Nephron (organoid): ENCODE results near the gene PEAK1.
A peak's percentile ranks its signal among the peaks of the same experiment; 100 is the strongest.

ENCODE experiments used
- H3K27ac Mint-ChIP-seq, 3 experiments: 2 replicates each; pipeline ENCODE4 v1.8.0; 2020; ENCODE audit warnings: mixed read lengths in 3 of 3, mild to moderate bottlenecking in 2 of 3, moderate library complexity in 1 of 3
- H3K27me3 Mint-ChIP-seq: 2 replicates; pipeline ENCODE4 v1.8.0; 2021; ENCODE audit warnings: low read depth, mild to moderate bottlenecking, moderate library complexity, mixed read lengths
- H3K36me3 Mint-ChIP-seq: 2 replicates; pipeline ENCODE4 v1.8.0; 2020; ENCODE audit warnings: low read depth, mixed read lengths
- H3K4me1 Mint-ChIP-seq: 2 replicates; pipeline ENCODE4 v1.8.0; 2020; ENCODE audit warnings: mixed read lengths
- H3K4me3 Mint-ChIP-seq, 3 experiments: 2 replicates each; pipeline ENCODE4 v1.8.0; 2020; ENCODE audit warnings: mild to moderate bottlenecking in 3 of 3, mixed read lengths in 3 of 3, moderate library complexity in 2 of 3
- H3K9me3 Mint-ChIP-seq: 2 replicates; pipeline ENCODE4 v1.8.0; 2020; ENCODE audit warnings: mixed read lengths
- TF ChIP-seq, protein P1 (sequence below), 3 experiments: fragments of 200-600 bp; sonication (generic); IDR thresholded peaks; one replicate each; pipeline ENCODE4 v1.5.0; 2021; ENCODE audit warnings: antibody characterized with exemption in 3 of 3; ENCODE audit not compliant: unreplicated experiment in 3 of 3

The PEAK1 gene

DNA sequence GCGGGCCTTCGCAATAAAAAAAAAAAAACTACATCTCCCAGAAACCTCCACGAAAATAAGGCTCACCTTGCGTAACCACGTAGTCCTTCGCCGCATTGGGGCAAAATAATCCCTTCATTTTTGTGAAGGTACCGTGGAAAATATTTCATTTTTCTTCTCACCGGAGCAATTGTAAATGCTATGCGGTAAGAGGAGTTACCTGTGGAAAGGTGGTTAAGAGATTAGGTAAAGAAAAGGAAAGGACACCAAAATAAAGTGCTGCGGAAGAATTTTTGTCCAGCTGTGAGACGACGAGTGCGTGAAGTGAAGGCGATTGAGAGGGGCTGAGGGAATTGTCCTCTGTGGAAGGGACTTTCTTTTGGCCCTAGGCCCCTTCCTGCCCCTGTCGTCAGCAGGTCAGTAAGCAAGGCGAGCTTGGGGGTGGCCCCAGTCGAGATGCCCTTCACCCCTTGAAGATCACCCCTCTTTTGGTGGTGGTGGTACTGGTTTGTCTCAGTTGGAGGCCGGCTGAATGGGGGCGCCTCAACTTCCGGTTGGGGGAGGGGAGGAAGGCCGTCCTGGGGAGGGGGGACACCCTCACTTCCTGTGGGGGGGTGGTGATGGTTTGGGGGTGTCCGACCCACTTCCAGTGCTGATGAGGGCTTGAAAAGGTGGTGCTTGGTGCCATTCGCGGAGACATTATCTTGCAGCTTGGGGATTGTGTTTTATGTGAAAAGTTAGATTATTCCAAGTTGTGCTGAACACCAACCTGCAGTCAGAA lies 886 bp upstream of the PEAK1 start, which contains the start of gene HMG20A:
TSS of gene HMG20A (plus strand) at position 279 of the 760 bp plus-strand sequence. CDS start 37,520 bp downstream, outside the sequence.
- H3K4me1 Mint-ChIP-seq = peaks cover 50% of the 10 kb centered on the region
- peak within 1 kb of the TSS; percentile 97 to 100 (median 100) for H3K27ac Mint-ChIP-seq
- TF ChIP-seq, protein P1, sequence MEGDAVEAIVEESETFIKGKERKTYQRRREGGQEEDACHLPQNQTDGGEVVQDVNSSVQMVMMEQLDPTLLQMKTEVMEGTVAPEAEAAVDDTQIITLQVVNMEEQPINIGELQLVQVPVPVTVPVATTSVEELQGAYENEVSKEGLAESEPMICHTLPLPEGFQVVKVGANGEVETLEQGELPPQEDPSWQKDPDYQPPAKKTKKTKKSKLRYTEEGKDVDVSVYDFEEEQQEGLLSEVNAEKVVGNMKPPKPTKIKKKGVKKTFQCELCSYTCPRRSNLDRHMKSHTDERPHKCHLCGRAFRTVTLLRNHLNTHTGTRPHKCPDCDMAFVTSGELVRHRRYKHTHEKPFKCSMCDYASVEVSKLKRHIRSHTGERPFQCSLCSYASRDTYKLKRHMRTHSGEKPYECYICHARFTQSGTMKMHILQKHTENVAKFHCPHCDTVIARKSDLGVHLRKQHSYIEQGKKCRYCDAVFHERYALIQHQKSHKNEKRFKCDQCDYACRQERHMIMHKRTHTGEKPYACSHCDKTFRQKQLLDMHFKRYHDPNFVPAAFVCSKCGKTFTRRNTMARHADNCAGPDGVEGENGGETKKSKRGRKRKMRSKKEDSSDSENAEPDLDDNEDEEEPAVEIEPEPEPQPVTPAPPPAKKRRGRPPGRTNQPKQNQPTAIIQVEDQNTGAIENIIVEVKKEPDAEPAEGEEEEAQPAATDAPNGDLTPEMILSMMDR (IDR thresholded peaks at IDR 0.05; ENCODE audit: unreplicated experiment in 3 of 3) = no peak
- H3K9me3 Mint-ChIP-seq = no peaks in the 10 kb centered on the region
- H3K4me3 Mint-ChIP-seq = peak within 1 kb of the TSS; percentile 98 to 99 (median 98)
- no peaks in the 10 kb centered on the region for H3K27me3 Mint-ChIP-seq
- H3K36me3 Mint-ChIP-seq = no peaks in the 10 kb centered on the region

DNA sequence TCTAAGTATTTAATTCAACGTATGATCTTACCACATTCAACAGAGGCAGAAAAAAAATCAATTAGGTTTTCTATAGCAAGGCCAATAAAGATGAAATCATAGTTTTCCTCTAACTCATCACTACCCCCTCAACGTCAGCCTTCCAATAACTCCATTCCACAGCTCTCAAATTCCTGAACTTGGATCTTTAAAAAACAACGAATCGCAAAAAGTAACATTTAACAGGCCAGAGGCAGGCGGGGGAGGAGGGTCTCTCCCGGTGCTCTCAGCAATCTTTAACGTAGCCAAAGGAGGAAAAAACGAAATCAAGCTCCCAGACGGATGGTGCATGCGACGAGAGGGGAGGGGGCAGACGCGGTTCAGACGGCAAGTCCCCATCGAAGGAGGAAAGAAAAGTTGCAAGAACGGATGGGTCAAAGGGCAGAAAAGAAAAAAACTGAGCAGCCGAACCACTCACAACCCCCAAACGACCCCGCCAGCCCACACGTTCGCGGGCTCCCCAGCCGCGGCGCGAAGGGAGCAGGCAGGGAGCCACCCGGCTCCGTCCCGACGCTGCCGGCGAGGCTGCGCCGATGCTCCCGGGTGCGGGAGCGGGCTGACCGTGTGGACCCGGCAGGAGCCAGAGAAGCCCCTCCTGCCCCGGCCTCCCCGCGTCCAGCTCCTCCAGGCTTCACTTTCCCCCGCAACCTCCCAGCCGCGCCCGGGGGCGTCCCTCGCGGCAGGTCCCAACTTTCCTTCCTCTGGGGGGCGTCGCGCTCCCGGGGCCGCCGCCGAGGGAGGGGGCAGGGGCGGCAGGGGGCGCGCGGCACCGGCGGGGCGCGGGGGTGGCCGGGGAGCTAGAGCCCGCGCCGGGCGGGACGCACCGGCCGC lies 703 bp downstream of the PEAK1 start:
- Mint-ChIP-seq H3K27me3 (no peaks in the 10 kb centered on the region), H3K27ac (peak overlapping the region; percentile 95 to 98 (median 98)), H3K4me1 (peaks cover 39% of the 10 kb centered on the region), H3K4me3 (peak overlapping the region; percentile 96 to 99 (median 99)), H3K36me3 (no peaks in the 10 kb centered on the region), H3K9me3 (no peaks in the 10 kb centered on the region)
- TF ChIP-seq, protein P1 (IDR thresholded peaks at IDR 0.05; ENCODE audit: unreplicated experiment in 3 of 3) = peak in 1 of 3 experiments; percentile 31

DNA sequence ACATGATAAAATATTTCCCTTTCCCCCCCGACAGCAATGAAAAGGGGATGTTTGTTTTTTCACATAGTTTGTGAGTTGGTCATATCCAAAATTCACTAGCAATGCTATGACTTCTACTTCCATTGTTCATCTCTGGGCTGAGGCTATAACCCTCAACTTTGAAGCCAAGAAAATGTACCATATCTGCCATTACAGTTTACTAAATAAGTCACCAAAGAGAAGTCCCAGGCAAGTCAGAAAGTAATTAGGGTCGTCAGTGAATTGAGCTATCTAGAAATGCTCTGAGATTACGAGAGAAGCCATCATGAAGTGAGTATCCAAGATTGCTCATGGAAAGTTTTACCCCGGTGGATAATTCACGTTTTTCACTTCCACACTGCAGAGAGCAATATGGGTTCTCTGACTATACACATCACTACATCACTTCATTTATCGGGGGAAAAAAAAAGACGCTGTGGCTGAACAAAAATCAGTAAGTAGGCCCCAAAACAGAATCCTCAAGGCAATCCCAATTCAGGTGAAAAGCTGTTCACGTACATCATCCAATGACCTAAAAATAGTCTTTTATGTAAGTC lies 1.4 kb downstream of the PEAK1 start:
- H3K27ac Mint-ChIP-seq = peak overlapping the region; percentile 95 to 98 (median 98)
- no peaks in the 10 kb centered on the region for H3K9me3 Mint-ChIP-seq
- peak overlapping the region; percentile 96 to 99 (median 99) for H3K4me3 Mint-ChIP-seq
- no peaks in the 10 kb centered on the region for H3K36me3 Mint-ChIP-seq
- peaks cover 33% of the 10 kb centered on the region for H3K4me1 Mint-ChIP-seq
- no peaks in the 10 kb centered on the region for H3K27me3 Mint-ChIP-seq
- TF ChIP-seq, protein P1 (IDR thresholded peaks at IDR 0.05; ENCODE audit: unreplicated experiment in 3 of 3) = no peak

DNA sequence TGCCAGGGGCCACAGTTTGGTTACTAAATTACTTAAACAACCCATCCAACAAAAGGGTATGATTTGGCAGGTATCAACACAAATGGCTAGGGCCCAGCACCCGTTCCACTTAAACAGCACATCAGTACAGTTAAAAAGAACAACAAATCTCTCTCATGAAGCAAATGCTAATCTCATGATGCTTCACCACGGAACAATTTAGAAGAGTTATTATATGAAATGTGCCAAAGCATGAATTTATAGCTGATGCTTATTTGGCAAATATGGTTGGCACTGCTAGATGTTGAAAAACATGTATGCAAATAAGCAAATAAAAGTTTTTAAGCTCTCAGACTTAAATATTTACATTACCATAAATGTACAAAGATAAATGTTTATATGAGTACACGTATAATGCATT lies 2.3 kb downstream of the PEAK1 start:
- Mint-ChIP-seq H3K9me3 (no peaks in the 10 kb centered on the region), H3K36me3 (no peaks in the 10 kb centered on the region), H3K27me3 (no peaks in the 10 kb centered on the region), H3K4me1 (peaks cover 31% of the 10 kb centered on the region), H3K4me3 (peak overlapping the region; percentile 96 to 99 (median 99)), H3K27ac (peak overlapping the region in 1 of 3 experiments; percentile 95)
- TF ChIP-seq, protein P1 (IDR thresholded peaks at IDR 0.05; ENCODE audit: unreplicated experiment in 3 of 3) = no peak

DNA sequence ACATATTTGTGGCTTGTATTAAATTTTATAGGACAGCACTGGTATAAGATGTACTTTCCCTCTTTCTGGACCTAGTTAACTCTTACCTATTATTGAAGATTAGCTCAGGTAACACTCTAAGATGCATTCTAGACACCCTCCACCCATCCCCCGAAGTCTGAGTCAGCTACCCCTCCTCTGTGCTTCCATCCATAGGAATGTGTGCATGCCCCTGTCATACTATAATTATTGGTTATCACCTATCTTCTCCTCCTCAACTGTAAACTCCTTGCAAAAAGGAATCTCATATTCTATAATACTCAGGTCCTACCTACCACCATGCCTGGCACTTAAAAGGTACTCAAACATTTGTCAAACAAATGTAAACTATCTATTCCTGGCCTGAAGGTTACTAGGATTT lies 3.0 kb downstream of the PEAK1 start:
- Mint-ChIP-seq H3K27me3 (no peaks in the 10 kb centered on the region), H3K36me3 (no peaks in the 10 kb centered on the region), H3K9me3 (no peaks in the 10 kb centered on the region), H3K27ac (no peak overlapping the region), H3K4me1 (peaks cover 36% of the 10 kb centered on the region), H3K4me3 (no peak overlapping the region)
- TF ChIP-seq, protein P1 (IDR thresholded peaks at IDR 0.05; ENCODE audit: unreplicated experiment in 3 of 3) = no peak
